Uterus (tissue), 4 donors: Measurements from ENCODE around the gene CCDC134. TPM values are rescaled to one million over a fixed set of nuclear protein-coding genes. Genes with fewer than 3 reads are reported as not detected.

Experiments
- DNase-seq, 2 donors: peaks; one replicate each; pipeline ENCODE4 v3.0.0-alpha.2; 2019 to 2020
- H3K27ac ChIP-seq, 2 donors: fragments of 200-600 bp; sonication (generic); 1 replicate in 1 of 2; 2 replicates in 1 of 2; pipeline ENCODE4 v1.5.1; 2016 to 2018
- H3K27me3 ChIP-seq, 2 donors: fragments of 200-600 bp; sonication (generic); one replicate each; pipeline ENCODE4 v1.5.1; 2018 to 2019; ENCODE audit warnings: control low read depth in 1 of 2
- H3K36me3 ChIP-seq, 2 donors: fragments of 200-600 bp; sonication (generic); one replicate each; pipeline ENCODE4 v1.5.1; 2019; ENCODE audit warnings: control low read depth in 1 of 2
- H3K4me1 ChIP-seq, 2 donors: fragments of 200-600 bp; sonication (generic); one replicate each; pipeline ENCODE4 v1.5.1; 2018 to 2019; ENCODE audit warnings: control low read depth in 1 of 2
- H3K4me3 ChIP-seq, 2 donors: fragments of 200-600 bp; sonication (generic); 1 replicate in 1 of 2; 2 replicates in 1 of 2; pipeline ENCODE4 v1.5.1; 2018 to 2019; ENCODE audit warnings: mild to moderate bottlenecking in 1 of 2
- H3K9me3 ChIP-seq, 2 donors: fragments of 200-600 bp; sonication (generic); one replicate each; pipeline ENCODE4 v1.5.1; 2019; ENCODE audit warnings: control low read depth in 1 of 2
- CTCF ChIP-seq, 4 experiments: fragments of 200-600 bp in 2 of 4; fragments of 450-650 bp in 2 of 4; sonication (generic) in 2 of 4; IDR thresholded peaks; one replicate each; pipeline ENCODE4 v1.5.1; 2016 to 2019; ENCODE audit warnings: antibody characterized with exemption in 4 of 4, mild to moderate bottlenecking in 2 of 4, moderate library complexity in 1 of 4
- POLR2A ChIP-seq, 2 donors: fragments of 450-650 bp; IDR thresholded peaks; one replicate each; pipeline ENCODE4 v1.6.1; 2016; ENCODE audit warnings: antibody characterized with exemption in 2 of 2, mild to moderate bottlenecking in 1 of 2, moderate library complexity in 1 of 2
- intact Hi-C: fragments of 100-400 bp; cut with DNase I; formaldehyde crosslinking; loops from one replicate; pipeline ENCODE4 v1.15.1; 2023; ENCODE audit warnings: low total_unique reads
- total RNA-seq, 4 donors: library from RNA; depleted of rRNA in 3 of 4; stranded (reverse); fragments of >200 nt in 3 of 4; gene quantifications; one replicate each; pipeline versions ENCODE4 v1.1.0 to v1.2.4, GENCODE V29; 2014 to 2023
- donor health status: DM: yes; HTN: yes; CAD: no.

Gene CCDC134
- total RNA-seq, 4 donors from 2014 or later: 4.1 to 24.3 (median 11.0) TPM

GRCh38 chr22:41836551-41836950 lies 36.1 kb downstream of the CCDC134 start:
- no peak overlapping the region for H3K4me3 ChIP-seq
- H3K36me3 ChIP-seq: no peaks in the 10 kb centered on the region
- no peak overlapping the region for H3K27ac ChIP-seq
- no peaks in the 10 kb centered on the region for H3K9me3 ChIP-seq
- intact Hi-C loops: no loop called here
- DNase-seq: no peak
- TF ChIP-seq CTCF (IDR thresholded peaks at IDR 0.05) (no peak), POLR2A (IDR thresholded peaks at IDR 0.05) (no peak)
- no peaks in the 10 kb centered on the region for H3K27me3 ChIP-seq
- no peaks in the 10 kb centered on the region for H3K4me1 ChIP-seq

GRCh38 chr22:41838842-41839618 lies 38.6 kb downstream of the CCDC134 start:
- Histone ChIP-seq H3K4me1 (no peaks in the 10 kb centered on the region), H3K36me3 (no peaks in the 10 kb centered on the region), H3K27ac (no peak overlapping the region), H3K4me3 (no peak overlapping the region), H3K27me3 (no peaks in the 10 kb centered on the region), H3K9me3 (no peaks in the 10 kb centered on the region)
- no peak for DNase-seq
- TF ChIP-seq POLR2A (IDR thresholded peaks at IDR 0.05) (no peak), CTCF (IDR thresholded peaks at IDR 0.05) (no peak)
- intact Hi-C loops: no loop called here

GRCh38 chr22:41840216-41840615 lies 39.7 kb downstream of the CCDC134 start:
- DNase-seq: no peak
- H3K9me3 ChIP-seq: no peaks in the 10 kb centered on the region
- H3K36me3 ChIP-seq: no peaks in the 10 kb centered on the region
- H3K4me1 ChIP-seq: no peaks in the 10 kb centered on the region
- intact Hi-C loops: no loop called here
- H3K4me3 ChIP-seq: no peak overlapping the region
- no peak overlapping the region for H3K27ac ChIP-seq
- no peaks in the 10 kb centered on the region for H3K27me3 ChIP-seq
- TF ChIP-seq CTCF (IDR thresholded peaks at IDR 0.05) (no peak), POLR2A (IDR thresholded peaks at IDR 0.05) (no peak)

GRCh38 chr22:41841085-41841712 lies 40.7 kb downstream of the CCDC134 start:
- H3K4me3 ChIP-seq: no peak overlapping the region
- H3K27ac ChIP-seq: no peak overlapping the region
- no peaks in the 10 kb centered on the region for H3K9me3 ChIP-seq
- H3K36me3 ChIP-seq: no peaks in the 10 kb centered on the region
- no peak for DNase-seq
- H3K4me1 ChIP-seq: no peaks in the 10 kb centered on the region
- TF ChIP-seq POLR2A (IDR thresholded peaks at IDR 0.05) (no peak), CTCF (IDR thresholded peaks at IDR 0.05) (no peak)
- H3K27me3 ChIP-seq: no peaks in the 10 kb centered on the region
- intact Hi-C loops: no loop called here
